ENCODE results near the gene ZNF740.
"Not testable (repeated sequence)": the region's sequence is repeated elsewhere in the genome, so short reads cannot be mapped to it uniquely, and the experiment has no call there.

ZNF740 gene

GRCh38 chr12:53173085-53173715, 7.3 kb upstream of the ZNF740 start:
- DNase-seq, result no peak

GRCh38 chr12:53174881-53175491, 5.5 kb upstream of the ZNF740 start:
- no peak for DNase-seq

GRCh38 chr12:53176750-53177149, 3.8 kb upstream of the ZNF740 start:
- no peak for DNase-seq

GRCh38 chr12:53177447-53177846, 3.1 kb upstream of the ZNF740 start:
- DNase-seq, result not testable (repeated sequence)

- DNase-seq, result not testable (repeated sequence)
Measured at GRCh38 chr12:53178803-53179202, 1.7 kb upstream of the ZNF740 start.

GRCh38 chr12:53179687-53180219, 769 bp upstream of the ZNF740 start:
- peak; percentile 70 for DNase-seq

GRCh38 chr12:53180931-53181645, 566 bp downstream of the ZNF740 start:
- peak; percentile 91 for DNase-seq

- no peak for DNase-seq
Measured at GRCh38 chr12:53181935-53182334, 1.4 kb downstream of the ZNF740 start.

GRCh38 chr12:53182903-53183302, 2.4 kb downstream of the ZNF740 start:
- DNase-seq, result no peak

- DNase-seq, result no peak
Measured at GRCh38 chr12:53184828-53185227, 4.3 kb downstream of the ZNF740 start.

GRCh38 chr12:53185582-53186153, 5.1 kb downstream of the ZNF740 start:
- no peak for DNase-seq

- DNase-seq, result no peak
Measured at GRCh38 chr12:53186745-53187144, 6.2 kb downstream of the ZNF740 start.

- no peak for DNase-seq
Measured at GRCh38 chr12:53187145-53187899, 6.8 kb downstream of the ZNF740 start.

- no peak for DNase-seq
Measured at GRCh38 chr12:53190108-53190729, 9.7 kb downstream of the ZNF740 start.

- no peak for DNase-seq
Measured at GRCh38 chr12:53191096-53191884, 10.8 kb downstream of the ZNF740 start.

GRCh38 chr12:53191885-53192530, 11.5 kb downstream of the ZNF740 start:
- no peak for DNase-seq

- no peak for DNase-seq
Measured at GRCh38 chr12:53192531-53193021, 12.1 kb downstream of the ZNF740 start.

- DNase-seq, result no peak
Measured at GRCh38 chr12:53193040-53193439, 12.5 kb downstream of the ZNF740 start.

GRCh38 chr12:53193985-53194716, 13.6 kb downstream of the ZNF740 start:
- DNase-seq, result no peak

GRCh38 chr12:53194973-53195372, 14.5 kb downstream of the ZNF740 start:
- no peak for DNase-seq
